ENCODE measurements around the gene C1orf198.

C1orf198 gene

DNA sequence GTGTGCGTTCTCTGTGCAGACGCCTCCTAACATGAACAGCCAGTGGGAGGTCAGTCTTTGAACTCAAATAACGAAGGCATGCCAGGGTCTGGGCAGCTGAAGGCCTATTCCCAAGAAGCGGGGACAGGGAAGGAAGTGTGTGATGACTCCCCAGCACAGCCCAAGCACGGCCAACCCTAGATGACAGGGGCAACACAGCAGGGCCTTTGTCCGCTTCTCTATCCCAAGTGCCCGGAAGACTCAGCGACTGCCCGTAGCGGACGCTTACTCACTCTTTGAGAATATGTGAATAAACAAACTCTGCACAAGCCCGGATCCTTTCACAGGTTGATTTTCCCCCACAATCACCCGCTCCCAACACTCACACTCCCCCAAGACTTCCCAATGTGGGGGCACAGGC is 11.2 kb downstream of the C1orf198 start:
- peak in 1 of 2 donors; percentile 34 for DNase-seq (ENCODE audit: low read depth in 2 of 2)
- H3K4me3 ChIP-seq (replicated peaks in 1 of 2; ENCODE audit: low read depth in 2 of 2, low read length in 2 of 2): no peak overlapping the region
- TF ChIP-seq, protein P1, sequence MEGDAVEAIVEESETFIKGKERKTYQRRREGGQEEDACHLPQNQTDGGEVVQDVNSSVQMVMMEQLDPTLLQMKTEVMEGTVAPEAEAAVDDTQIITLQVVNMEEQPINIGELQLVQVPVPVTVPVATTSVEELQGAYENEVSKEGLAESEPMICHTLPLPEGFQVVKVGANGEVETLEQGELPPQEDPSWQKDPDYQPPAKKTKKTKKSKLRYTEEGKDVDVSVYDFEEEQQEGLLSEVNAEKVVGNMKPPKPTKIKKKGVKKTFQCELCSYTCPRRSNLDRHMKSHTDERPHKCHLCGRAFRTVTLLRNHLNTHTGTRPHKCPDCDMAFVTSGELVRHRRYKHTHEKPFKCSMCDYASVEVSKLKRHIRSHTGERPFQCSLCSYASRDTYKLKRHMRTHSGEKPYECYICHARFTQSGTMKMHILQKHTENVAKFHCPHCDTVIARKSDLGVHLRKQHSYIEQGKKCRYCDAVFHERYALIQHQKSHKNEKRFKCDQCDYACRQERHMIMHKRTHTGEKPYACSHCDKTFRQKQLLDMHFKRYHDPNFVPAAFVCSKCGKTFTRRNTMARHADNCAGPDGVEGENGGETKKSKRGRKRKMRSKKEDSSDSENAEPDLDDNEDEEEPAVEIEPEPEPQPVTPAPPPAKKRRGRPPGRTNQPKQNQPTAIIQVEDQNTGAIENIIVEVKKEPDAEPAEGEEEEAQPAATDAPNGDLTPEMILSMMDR (IDR thresholded peaks at IDR 0.05; ENCODE audit: low read depth, low read length): no peak

DNA sequence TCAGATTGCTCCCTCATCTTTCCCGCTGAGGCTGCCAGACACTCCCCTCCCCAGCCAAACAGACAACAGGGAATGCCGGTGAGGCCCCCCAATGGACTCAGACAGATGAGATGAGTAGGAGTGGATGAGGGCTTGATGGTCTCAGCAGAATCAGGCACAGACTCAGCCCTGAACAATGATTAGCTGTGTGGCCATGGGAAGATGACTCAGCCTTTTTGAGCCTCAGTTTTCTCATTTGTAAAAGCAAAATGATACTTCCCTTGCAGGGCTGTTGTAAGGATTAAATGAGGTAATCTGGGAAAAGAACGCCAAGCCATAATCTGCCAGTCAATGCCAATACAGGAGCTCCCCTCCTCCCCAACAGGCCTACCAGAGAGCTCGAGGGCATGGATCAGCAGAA is 12.4 kb downstream of the C1orf198 start:
- DNase-seq (ENCODE audit: low read depth in 2 of 2): peak in 1 of 2 donors; percentile 25
- TF ChIP-seq, protein P1 (IDR thresholded peaks at IDR 0.05; ENCODE audit: low read depth, low read length): no peak
- H3K4me3 ChIP-seq (replicated peaks in 1 of 2; ENCODE audit: low read depth in 2 of 2, low read length in 2 of 2): no peak overlapping the region

DNA sequence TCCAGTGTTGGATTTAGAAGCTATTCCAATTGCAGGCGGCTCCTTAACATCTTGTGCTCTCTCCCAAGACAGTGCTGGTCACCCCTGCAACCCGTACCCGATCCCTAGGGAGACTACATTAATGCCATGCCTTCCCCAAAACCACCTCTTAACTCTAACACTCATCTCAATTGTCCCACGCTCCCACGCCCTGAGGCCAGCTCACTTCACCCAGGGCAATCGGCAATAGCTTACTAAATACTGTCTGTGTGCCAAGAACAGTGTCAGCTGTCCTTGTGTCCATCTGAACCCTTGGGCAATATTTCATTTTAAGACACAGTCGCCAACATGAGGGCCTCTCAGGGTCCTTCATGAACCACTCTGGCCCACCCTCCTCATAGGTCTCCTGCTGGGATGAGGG is 13.9 kb downstream of the C1orf198 start:
- DNase-seq (ENCODE audit: low read depth in 2 of 2): no peak
- no peak overlapping the region for H3K4me3 ChIP-seq (replicated peaks in 1 of 2; ENCODE audit: low read depth in 2 of 2, low read length in 2 of 2)
- TF ChIP-seq, protein P1 (IDR thresholded peaks at IDR 0.05; ENCODE audit: low read depth, low read length): no peak

DNA sequence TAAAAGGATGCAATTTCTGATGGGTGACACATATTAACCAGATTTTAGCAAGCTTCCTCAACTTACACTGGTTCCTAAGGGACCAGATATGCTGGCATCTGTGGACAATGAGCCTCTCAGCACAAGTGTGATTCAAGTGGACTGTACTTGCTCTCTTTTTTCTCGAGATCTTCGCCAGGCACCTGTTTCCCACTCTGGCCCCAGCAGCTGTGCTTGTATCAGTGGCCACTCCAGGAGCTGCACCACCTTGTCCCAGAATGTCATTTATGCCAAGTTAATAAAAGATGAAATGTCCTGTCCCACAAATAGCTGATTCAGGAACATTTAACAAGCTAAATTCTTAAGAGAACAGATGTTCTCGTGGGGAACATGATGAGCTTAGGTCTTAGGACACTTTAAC is 14.6 kb downstream of the C1orf198 start:
- DNase-seq (ENCODE audit: low read depth in 2 of 2): no peak
- H3K4me3 ChIP-seq (replicated peaks in 1 of 2; ENCODE audit: low read depth in 2 of 2, low read length in 2 of 2): no peak overlapping the region
- TF ChIP-seq, protein P1 (IDR thresholded peaks at IDR 0.05; ENCODE audit: low read depth, low read length): no peak

DNA sequence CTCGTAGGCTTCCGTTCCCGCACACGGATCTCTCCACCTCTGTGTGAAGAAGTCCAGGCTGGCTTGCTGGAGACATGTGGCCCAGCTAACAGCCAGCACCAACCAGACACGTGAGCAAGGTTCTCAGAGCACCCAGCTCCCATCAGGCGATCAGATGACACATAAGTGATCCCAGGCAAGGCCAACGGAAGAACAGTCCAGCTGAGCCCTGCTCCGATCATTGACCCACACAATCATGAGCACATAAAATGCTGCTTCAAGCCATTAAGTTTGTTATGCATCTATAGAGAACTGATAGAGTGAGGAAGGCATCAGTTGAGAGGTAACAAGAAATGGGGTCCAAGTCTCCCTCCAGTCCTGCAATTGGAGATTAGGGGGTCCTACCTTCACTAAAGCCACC is 15.4 kb downstream of the C1orf198 start:
- H3K4me3 ChIP-seq (replicated peaks in 1 of 2; ENCODE audit: low read depth in 2 of 2, low read length in 2 of 2): no peak overlapping the region
- no peak for DNase-seq (ENCODE audit: low read depth in 2 of 2)
- TF ChIP-seq, protein P1 (IDR thresholded peaks at IDR 0.05; ENCODE audit: low read depth, low read length): no peak

DNA sequence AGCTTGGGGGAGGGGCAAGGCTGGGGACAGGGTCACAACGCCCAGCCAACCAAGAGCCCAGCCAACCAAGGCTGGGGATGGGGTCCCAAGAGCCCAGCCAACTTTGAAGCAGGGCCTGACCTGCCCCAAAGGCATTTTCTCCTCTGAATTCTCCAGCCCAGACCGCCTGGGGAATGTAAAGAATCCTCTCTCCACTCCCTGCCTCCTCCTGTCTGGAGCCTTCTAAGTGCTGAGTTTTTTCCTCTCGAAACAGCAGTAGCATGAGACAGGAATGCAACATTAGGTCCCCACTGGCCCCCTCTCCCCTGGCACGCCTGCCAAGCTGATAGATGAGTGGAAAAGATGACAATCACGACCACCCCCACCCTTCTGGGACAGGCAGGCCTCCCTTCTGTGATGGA is 17.0 kb downstream of the C1orf198 start:
- H3K4me3 ChIP-seq (replicated peaks in 1 of 2; ENCODE audit: low read depth in 2 of 2, low read length in 2 of 2): no peak overlapping the region
- DNase-seq (ENCODE audit: low read depth in 2 of 2): peak; percentile 60 to 73
- TF ChIP-seq, protein P1 (IDR thresholded peaks at IDR 0.05; ENCODE audit: low read depth, low read length): no peak

DNA sequence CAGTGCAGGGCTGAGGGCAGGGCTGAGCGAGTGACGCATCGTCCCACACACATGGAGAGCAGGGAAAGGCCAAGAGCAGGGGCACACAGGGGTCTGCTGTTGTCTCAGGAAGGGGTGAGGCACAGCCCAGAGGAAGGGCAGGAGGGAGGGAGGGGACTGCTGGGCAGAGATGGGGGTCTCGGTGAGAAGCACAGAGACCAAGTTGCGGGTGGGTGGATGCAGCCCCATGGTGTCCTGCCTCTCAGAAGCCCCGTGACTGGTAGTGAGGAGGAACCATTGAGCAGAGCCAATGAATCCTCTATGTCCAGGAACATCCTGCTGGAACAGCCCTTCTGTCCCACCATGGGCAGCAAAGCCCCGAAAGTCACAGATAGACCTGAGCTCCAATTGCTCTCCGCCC is 17.8 kb downstream of the C1orf198 start:
- DNase-seq (ENCODE audit: low read depth in 2 of 2): no peak
- no peak overlapping the region for H3K4me3 ChIP-seq (replicated peaks in 1 of 2; ENCODE audit: low read depth in 2 of 2, low read length in 2 of 2)
- TF ChIP-seq, protein P1 (IDR thresholded peaks at IDR 0.05; ENCODE audit: low read depth, low read length): no peak
